ENCODE results near the gene TRRAP.

The TRRAP gene

DNA sequence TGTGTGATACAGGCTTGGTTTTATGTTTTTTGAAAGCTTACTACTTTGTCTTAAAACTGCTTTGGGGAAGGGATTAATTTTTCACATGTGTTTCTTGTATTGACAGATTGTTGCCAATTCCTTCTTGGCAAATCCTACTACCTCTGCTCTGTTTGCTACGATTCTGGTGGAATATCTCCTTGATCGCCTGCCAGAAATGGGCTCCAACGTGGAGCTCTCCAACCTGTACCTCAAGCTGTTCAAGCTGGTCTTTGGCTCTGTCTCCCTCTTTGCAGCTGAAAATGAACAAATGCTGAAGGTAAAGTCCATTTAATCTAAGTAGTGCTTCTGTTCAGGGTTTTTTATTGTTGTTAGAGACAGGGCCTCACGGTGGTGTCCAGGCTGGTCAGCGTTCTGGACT lies 33.6 kb downstream of the TRRAP start:
- no peaks in the 10 kb centered on the region for H3K9me3 ChIP-seq (replicated peaks; ENCODE audit: insufficient read depth, low read length)
- no peaks in the 10 kb centered on the region for H3K9me2 ChIP-seq (replicated peaks; ENCODE audit: insufficient read depth, low read length)
- no peak overlapping the region for H3K27ac ChIP-seq (ENCODE audit: low read length)
- no peak overlapping the region for H3K4me3 ChIP-seq (ENCODE audit: low read length)
- peaks cover 18% of the 10 kb centered on the region for H3K36me3 ChIP-seq (replicated peaks; ENCODE audit: insufficient read depth, low read length)
- no peaks in the 10 kb centered on the region for H3F3A ChIP-seq (ENCODE audit: insufficient read depth, low read length)
- no peak overlapping the region for H2AFZ ChIP-seq (ENCODE audit: low read length)
- TF ChIP-seq EZH2 (optimal IDR thresholded peaks at IDR 0.05; ENCODE audit: low read depth, low read length) (no peak), EZH2phosphoT487 (IDR thresholded peaks at IDR 0.05; ENCODE audit: low read length) (no peak), CTCF (IDR thresholded peaks at IDR 0.05; ENCODE audit: low read length) (no peak)
- H3K9ac ChIP-seq (ENCODE audit: low read length) = no peak overlapping the region
- H3K79me2 ChIP-seq (ENCODE audit: low read length) = peaks cover 3% of the 10 kb centered on the region; the same call in 1 of the 2 replicates
- no peaks in the 10 kb centered on the region for H3K27me3 ChIP-seq (replicated peaks; ENCODE audit: insufficient read depth, low read length)
- H4K20me1 ChIP-seq (ENCODE audit: insufficient read depth, low read length) = no peaks in the 10 kb centered on the region
- no peak for DNase-seq
- no peak overlapping the region for H3K4me2 ChIP-seq (ENCODE audit: low read depth, low read length)
- H3K4me1 ChIP-seq (ENCODE audit: low read length) = no peaks in the 10 kb centered on the region

DNA sequence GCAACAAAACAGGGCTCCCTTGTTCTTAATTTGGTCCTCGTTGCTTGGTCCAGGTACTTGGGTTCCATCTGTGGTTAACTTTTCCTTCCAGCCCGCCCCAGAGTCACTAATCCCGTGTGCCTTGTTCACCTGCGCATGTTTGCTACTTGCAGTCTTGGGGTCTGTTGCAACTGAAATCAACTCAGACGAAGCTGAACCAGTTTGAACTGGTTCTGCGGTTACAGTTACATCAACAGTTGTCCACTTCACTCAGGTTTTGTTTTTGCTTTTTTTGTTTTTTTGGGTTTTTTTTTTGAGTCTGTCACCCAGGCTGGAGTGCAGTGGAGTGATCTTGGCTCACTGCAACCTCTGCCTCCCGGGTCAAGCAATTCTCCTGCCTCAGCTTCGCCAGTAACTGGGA lies 34.7 kb downstream of the TRRAP start:
- Histone ChIP-seq H4K20me1 (ENCODE audit: insufficient read depth, low read length) (no peaks in the 10 kb centered on the region), H3K27ac (ENCODE audit: low read length) (no peak overlapping the region), H2AFZ (ENCODE audit: low read length) (no peak overlapping the region), H3K27me3 (replicated peaks; ENCODE audit: insufficient read depth, low read length) (no peaks in the 10 kb centered on the region), H3F3A (ENCODE audit: insufficient read depth, low read length) (no peaks in the 10 kb centered on the region), H3K4me3 (ENCODE audit: low read length) (no peak overlapping the region), H3K4me1 (ENCODE audit: low read length) (no peaks in the 10 kb centered on the region), H3K9me2 (replicated peaks; ENCODE audit: insufficient read depth, low read length) (no peaks in the 10 kb centered on the region), H3K79me2 (ENCODE audit: low read length) (peaks cover 3% of the 10 kb centered on the region; the same call in 1 of the 2 replicates), H3K4me2 (ENCODE audit: low read depth, low read length) (no peak overlapping the region), H3K9me3 (replicated peaks; ENCODE audit: insufficient read depth, low read length) (no peaks in the 10 kb centered on the region), H3K36me3 (replicated peaks; ENCODE audit: insufficient read depth, low read length) (peaks cover 18% of the 10 kb centered on the region), H3K9ac (ENCODE audit: low read length) (no peak overlapping the region)
- no peak for DNase-seq
- no peak for TF ChIP-seq EZH2phosphoT487 (IDR thresholded peaks at IDR 0.05; ENCODE audit: low read length)
- TF ChIP-seq CTCF (IDR thresholded peaks at IDR 0.05; ENCODE audit: low read length) = no peak
- no peak for TF ChIP-seq EZH2 (optimal IDR thresholded peaks at IDR 0.05; ENCODE audit: low read depth, low read length)

GRCh38 chr7:98913612-98914011 lies 35.3 kb downstream of the TRRAP start:
- no peak overlapping the region for H3K9ac ChIP-seq (ENCODE audit: low read length)
- no peaks in the 10 kb centered on the region for H3K27me3 ChIP-seq (replicated peaks; ENCODE audit: insufficient read depth, low read length)
- H3K79me2 ChIP-seq (ENCODE audit: low read length) = peaks cover 3% of the 10 kb centered on the region; the same call in 1 of the 2 replicates
- H3K9me2 ChIP-seq (replicated peaks; ENCODE audit: insufficient read depth, low read length) = no peaks in the 10 kb centered on the region
- no peaks in the 10 kb centered on the region for H3F3A ChIP-seq (ENCODE audit: insufficient read depth, low read length)
- no peak overlapping the region for H3K4me3 ChIP-seq (ENCODE audit: low read length)
- no peak for DNase-seq
- peaks cover 18% of the 10 kb centered on the region for H3K36me3 ChIP-seq (replicated peaks; ENCODE audit: insufficient read depth, low read length)
- H2AFZ ChIP-seq (ENCODE audit: low read length) = no peak overlapping the region
- H4K20me1 ChIP-seq (ENCODE audit: insufficient read depth, low read length) = no peaks in the 10 kb centered on the region
- no peak for TF ChIP-seq CTCF (IDR thresholded peaks at IDR 0.05; ENCODE audit: low read length)
- no peak for TF ChIP-seq EZH2phosphoT487 (IDR thresholded peaks at IDR 0.05; ENCODE audit: low read length)
- no peak for TF ChIP-seq EZH2 (optimal IDR thresholded peaks at IDR 0.05; ENCODE audit: low read depth, low read length)
- no peak overlapping the region for H3K4me2 ChIP-seq (ENCODE audit: low read depth, low read length)
- no peaks in the 10 kb centered on the region for H3K9me3 ChIP-seq (replicated peaks; ENCODE audit: insufficient read depth, low read length)
- H3K27ac ChIP-seq (ENCODE audit: low read length) = no peak overlapping the region
- no peaks in the 10 kb centered on the region for H3K4me1 ChIP-seq (ENCODE audit: low read length)

Measured in MM.1S (cell line).